Renal cortex interstitium (tissue), 15 donors: ENCODE measurements around the gene ANKRD45. TPM values are rescaled to one million over a fixed set of nuclear protein-coding genes. Genes with fewer than 3 reads are reported as not detected.
"Not testable (repeated sequence)": the region's sequence is repeated elsewhere in the genome, so short reads cannot be mapped to it uniquely, and the experiment has no call there.

Experiments used
- DNase-seq, 11 donors: peaks; one replicate each; pipeline ENCODE4 v3.0.0-alpha.2; 2013; ENCODE audit warnings: low read depth in 9 of 11, low spot score in 4 of 11; ENCODE audit errors: extremely low read depth in 1 of 11
- long read RNA-seq, 16 experiments: transcript quantifications; one replicate each; lab custom pipeline, GENCODE V29; 2026
- polyA plus RNA-seq, 3 donors: library from polyadenylated mRNA; unstranded; fragments of 120-200 nt; gene quantifications; one replicate each; pipeline ENCODE4 v1.2.1, GENCODE V29; 2013; ENCODE audit not compliant: insufficient read length in 3 of 3

ANKRD45 gene, protein sequence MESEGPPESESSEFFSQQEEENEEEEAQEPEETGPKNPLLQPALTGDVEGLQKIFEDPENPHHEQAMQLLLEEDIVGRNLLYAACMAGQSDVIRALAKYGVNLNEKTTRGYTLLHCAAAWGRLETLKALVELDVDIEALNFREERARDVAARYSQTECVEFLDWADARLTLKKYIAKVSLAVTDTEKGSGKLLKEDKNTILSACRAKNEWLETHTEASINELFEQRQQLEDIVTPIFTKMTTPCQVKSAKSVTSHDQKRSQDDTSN
- 1 to 10 TPM; 3.9 to 5.6 (median 4.7) TPM for polyA plus RNA-seq
- long read RNA-seq, donor 1, partial matches to known transcripts, result 0 of 3 reads
- long read RNA-seq, donor 1, other reads (novel, unspliced or antisense), result 0 of 3 reads
- long read RNA-seq, donor 2, result 0 reads
- long read RNA-seq, donor 3, partial matches to known transcripts, result 0 of 1 reads
- long read RNA-seq, donor 3, other reads (novel, unspliced or antisense), result 0 of 1 reads
- long read RNA-seq, donor 4, result 0 reads
- long read RNA-seq, donor 5, result 0 reads
- long read RNA-seq, donor 6, partial matches to known transcripts, result 0 of 1 reads
- long read RNA-seq, donor 6, other reads (novel, unspliced or antisense), result 0 of 1 reads
- long read RNA-seq, donor 7, partial matches to known transcripts, result 0 of 1 reads
- long read RNA-seq, donor 7, other reads (novel, unspliced or antisense), result 0 of 1 reads
- long read RNA-seq, donor 8, partial matches to known transcripts, result 0 of 1 reads
- long read RNA-seq, donor 8, other reads (novel, unspliced or antisense), result 0 of 1 reads
- long read RNA-seq, donor 9, result 0 reads
- long read RNA-seq, donor 10, partial matches to known transcripts, result 0 of 1 reads
- long read RNA-seq, donor 10, other reads (novel, unspliced or antisense), result 0 of 1 reads
- long read RNA-seq, donor 11, partial matches to known transcripts, result 0 of 1 reads
- long read RNA-seq, donor 11, other reads (novel, unspliced or antisense), result 0 of 1 reads
- long read RNA-seq, donor 12, result 0 reads
- long read RNA-seq, donor 13, partial matches to known transcripts, result 0 of 3 reads
- long read RNA-seq, donor 13, other reads (novel, unspliced or antisense), result 0 of 3 reads
- long read RNA-seq, donor 14, partial matches to known transcripts, result 0 of 1 reads
- long read RNA-seq, donor 14, other reads (novel, unspliced or antisense), result 0 of 1 reads
- long read RNA-seq, donor 15, result 0 reads
- long read RNA-seq, donor 16, transcript ANKRD45-201 (6 exons, 1,446 nt), result major isoform, 6 of 6 reads
- long read RNA-seq, donor 16, partial matches to known transcripts, result 0 of 6 reads
- long read RNA-seq, donor 16, other reads (novel, unspliced or antisense), result 0 of 6 reads

DNA sequence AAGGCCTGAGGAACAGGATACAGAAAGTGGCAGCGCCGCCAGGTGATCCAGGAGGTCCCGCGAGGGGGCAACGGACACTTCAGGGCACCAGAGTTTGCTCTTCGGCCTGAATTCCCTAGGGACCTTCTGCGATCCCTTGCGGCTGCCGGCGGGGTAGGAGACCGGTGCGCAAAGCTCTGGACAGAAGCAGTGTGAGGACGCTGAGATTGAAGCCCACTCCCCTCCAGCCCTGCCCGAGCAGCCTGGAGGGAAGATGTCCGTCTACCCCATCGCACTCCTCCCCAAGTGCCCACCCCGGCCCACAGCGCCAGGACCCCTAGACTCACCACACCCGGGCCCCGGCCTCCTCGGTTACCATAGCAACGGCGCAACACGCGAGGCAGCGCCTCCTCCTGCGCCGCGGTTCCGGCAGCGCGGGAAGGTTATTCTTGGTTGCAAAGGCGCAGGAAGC, at the start of gene ANKRD45:
Gene ANKRD45 (minus strand): TSS at position 361 of the 451 bp plus-strand sequence. CDS start 10,433 bp downstream, outside the sequence.
- peak; percentile 31 to 75 (median 64) for DNase-seq

DNA sequence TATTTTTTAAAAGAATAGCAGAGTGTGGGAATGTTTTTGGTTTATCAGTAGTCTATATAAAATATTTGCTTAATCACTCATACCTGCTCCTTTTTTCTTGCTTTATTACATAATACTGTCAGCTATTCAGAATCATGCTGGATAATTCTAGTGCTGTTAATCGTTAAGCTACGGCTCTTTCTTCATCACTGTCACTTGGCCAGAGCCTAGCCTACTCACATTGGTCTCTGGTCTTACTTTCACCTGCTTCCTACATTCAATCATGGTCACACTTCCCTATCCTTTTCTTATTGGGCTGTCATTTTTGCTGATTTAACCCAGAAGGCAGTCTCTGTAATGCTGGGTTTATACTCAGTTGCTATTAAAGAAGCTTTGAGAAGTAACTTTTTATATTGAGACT, 47.6 kb upstream of the ANKRD45 start:
- DNase-seq, result no peak

DNA sequence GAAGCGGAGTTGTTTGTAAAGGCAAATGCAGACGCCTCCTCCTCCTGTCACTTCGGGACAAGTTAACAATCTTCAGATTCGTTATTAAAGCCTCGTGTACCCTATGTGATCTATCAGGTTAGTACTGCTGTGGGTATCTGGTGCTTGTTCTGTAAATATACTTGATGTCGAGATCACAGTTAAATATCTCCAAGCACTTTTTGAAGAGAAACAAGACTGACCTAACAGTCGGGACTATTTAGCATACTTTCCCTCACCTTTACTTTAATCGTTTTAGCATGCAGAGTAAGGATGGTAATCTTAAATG, 45.8 kb upstream of the ANKRD45 start:
- DNase-seq, result peak in 2 of 11 donors; percentile 3 to 13

DNA sequence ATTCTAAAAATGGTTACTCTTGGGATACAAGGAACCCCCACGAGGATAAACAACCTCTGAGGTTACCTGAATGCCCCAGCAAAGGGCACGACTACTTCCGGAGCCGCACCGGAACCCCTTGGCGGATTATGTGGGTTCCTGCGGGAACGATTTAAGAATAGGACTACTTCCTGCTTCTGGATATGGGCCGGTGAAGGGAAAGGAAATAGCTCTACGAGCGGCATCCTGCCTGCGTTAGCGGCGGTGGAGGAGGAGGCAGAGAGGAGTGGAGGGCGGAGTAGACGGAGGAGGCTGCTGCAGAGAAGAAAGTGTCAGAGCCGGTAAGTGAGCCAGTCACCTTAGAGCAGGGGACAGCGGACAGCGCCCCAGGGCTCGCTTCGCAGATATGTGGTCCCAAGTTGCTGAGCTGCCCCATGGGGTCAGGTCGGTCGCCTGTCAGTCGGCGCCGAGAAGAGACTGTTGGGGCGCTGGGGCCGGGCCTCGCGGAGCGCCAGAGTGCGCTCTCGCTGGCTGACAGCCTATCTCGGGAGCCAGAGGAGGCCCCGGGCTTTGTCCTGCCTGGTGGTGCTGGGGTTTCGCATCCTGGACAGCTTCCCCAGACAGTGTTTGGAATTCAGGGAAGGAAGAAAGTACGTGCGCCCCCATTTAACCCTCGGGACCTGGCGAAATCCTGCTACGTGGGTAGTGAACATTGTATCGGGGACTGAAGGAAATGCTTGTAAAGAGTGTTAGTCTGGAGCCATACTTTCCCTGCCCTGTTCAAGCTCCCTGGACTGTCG, 45.3 kb upstream of the ANKRD45 start, which contains the start of gene KLHL20:
Gene KLHL20 (plus strand): TSS at position 223 of the 779 bp plus-strand sequence. CDS start 1,063 bp downstream, outside the sequence.
- DNase-seq, result peak; percentile 68 to 89 (median 80)

DNA sequence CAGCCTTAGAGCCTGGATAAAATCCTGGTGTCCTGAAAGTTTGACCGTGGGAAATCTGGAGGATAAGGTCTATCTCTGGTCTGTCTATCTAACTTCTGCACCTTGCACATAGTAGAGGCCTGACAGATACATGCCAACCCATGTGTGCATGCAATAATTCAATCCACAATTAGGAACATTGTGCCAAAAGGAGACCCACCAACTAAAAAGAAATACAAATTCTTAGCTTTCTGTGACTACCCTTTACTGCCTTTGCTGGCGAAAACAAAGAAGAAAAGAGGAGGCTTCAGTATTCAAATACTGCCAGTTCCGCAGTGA, 44.7 kb upstream of the ANKRD45 start:
- no peak for DNase-seq

DNA sequence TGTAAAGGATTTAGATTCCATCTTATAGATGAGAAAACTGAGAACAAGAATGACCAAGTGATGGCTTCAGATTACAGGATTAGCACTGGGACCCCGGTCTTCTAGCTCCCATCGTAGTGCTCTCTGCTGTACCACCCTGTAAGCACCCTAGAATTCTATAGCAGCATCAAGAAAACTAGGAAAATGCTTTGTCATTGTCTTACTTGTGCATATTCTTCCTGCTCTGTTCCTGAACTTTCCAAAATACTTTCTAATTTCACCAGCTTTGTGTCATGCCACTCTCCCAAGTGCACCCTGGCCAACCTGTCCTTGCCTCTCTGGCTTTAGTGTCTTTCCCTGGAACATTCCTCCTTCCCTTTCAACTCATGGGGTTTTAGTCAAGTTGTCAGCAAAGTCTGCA, 39.1 kb upstream of the ANKRD45 start:
- no peak for DNase-seq

DNA sequence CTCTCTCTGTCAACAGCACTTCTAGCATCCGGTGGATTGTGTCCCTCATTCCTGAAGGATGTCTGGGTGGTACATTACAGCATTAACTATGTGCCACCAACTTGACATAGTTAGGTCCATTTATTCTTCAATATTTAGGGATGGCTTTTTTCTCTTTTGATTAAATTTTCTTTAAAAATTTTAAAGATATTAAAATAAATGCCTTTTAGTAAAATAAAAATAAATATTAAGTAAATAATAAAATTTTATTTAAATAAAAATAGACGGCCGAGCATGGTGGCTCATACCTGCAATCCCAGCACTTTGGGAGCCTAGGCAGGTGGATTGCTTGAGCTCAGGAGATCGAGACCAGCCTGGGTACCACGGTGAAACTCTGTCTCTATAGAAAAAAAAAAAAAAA, 35.5 kb upstream of the ANKRD45 start:
- no peak for DNase-seq

DNA sequence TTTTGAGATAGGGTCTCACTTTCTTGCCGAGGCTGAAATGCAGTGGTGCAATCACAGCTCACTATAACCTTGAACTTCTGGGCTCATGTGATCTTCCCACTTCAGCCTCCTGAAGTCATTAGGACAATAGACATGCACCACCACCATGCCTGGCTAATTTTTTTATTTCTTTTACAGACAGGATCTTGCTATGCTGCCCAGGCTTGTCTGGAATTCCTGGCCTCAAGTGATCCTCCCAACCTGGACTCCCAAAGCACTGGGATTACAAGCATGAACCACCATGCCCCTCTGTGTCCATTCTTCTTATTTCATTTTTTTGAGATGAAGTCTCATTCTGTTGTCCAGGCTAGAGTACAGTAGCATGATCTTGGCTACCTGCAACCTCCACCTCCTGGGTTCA, 33.1 kb upstream of the ANKRD45 start:
- no peak for DNase-seq

DNA sequence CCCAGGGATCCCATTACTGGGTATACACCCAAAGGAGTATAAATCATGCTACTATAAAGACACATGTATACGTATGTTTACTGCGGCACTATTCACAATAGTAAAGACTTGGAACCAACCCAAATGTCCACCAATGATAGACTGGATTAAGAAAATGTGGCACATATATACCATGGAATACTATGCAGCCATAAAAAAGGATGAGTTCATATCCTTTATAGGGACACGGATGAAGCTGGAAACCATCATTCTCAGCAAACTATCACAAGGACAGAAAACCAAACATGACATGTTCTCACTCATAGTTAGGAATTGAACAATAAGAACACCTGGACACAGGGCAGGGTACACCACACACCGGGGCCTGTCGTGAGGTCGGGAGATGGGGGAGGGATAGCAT, 31.6 kb upstream of the ANKRD45 start:
- DNase-seq, result not testable (repeated sequence)

DNA sequence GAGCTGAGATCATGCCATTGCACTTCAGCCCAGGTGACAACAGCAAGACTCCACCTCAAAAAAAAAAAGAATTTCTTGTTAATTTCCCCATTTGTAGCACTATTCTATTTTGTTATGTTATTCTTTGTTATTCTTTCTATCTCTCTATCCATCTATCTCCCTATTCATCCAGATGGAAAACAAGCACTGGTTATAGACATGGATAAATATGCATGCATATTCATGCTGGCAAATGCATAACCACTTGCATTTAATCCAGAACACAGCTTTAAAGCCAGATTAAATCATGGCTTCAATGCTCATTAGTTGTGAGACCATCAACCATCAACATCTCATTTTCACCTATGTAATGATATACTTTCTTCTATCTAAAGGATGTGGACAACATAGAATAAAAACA, 23.6 kb upstream of the ANKRD45 start:
- no peak for DNase-seq

DNA sequence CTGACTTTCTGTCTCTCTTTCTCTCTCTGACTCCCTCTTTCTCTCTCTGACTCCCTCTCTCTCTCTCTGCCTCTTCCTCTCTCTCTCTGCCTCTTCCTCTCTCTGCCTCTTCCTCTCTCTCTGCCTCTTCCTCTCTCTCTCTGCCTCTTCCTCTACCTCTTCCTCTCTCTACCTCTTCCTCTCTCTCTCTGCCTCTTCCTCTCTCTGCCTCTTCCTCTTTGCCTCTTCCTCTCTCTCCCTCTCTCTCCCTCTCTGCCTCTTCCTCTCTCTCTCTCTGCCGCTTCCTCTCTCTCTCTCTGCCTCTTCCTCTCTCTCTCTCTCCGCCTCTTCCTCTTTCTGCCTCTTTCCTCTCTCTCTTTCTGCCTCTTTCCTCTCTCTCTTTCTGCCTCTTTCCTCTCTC, 18.6 kb upstream of the ANKRD45 start:
- no peak for DNase-seq

DNA sequence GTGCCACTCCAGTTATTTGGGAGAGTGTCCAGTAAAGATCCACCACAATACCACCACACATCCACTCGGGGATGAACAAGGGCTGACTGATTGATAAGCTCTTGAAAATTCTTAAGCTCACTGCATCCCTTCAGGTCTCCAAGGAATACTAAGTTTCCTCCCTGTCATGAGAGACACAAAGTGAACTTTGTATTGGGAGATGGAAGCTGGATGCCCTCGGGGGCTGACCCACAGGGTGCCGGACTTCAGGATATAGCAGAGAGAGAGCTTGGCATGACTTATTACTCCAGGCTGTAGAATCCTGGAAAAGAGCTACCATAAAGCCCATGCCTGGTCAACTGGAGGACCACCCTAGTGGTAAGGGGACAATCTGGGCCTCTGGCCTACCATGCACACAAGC, 15.5 kb upstream of the ANKRD45 start:
- not testable (repeated sequence) for DNase-seq

DNA sequence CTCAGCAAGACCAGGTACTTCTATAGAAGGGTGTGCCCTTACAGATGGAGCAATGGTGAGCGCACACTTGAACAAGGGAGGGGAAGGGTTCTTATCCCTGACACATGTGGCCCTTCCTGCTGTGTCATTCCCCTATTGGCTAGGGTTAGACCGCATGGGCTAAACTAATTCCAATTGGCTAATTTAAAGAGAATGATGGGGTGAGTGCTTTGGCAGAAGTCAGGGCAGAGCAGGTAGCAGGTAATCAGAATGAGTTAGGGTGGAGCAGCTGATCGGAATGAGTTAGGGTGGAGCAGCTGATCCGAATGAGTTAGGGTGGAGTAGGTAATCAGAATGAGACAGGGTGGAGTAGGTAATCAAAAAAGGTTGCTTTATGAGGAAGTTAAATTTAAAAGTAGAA, 14.2 kb upstream of the ANKRD45 start:
- not testable (repeated sequence) for DNase-seq

DNA sequence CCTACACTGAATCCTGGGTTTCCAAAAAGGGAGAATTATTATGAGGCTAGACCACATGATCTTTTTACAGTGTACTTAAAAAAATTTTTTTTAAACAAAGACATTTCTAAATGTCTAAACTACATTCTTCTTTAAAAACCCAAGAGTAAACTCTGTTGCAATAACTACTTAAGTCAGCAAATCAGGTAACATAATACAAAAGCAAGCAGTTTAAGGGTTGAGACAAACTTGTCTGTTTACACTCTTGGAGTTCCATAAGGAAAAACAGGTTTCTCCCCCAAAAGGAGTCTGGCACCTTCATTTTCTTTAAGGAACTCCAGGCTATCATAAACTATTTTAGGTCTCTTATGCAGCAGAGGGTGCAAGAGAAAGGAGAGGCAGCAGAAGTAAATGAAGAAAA, 12.5 kb upstream of the ANKRD45 start:
- no peak for DNase-seq

DNA sequence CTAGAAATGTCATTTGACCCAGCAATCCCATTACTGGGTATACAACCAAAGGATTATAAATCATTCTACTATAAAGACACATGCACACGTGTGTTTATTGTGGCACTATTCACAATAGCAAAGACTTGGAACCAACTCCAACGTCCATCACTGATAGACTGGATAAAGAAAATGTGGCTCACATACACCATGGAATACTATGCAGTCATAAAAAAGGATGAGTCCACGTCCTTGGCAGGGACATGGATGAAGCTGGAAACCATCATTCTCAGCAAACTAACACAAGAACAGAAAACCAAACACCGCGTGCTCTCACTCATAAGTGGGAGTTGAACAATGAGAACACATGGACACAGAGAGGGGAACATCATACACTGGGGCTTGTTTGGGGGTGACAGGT, 10.5 kb upstream of the ANKRD45 start:
- DNase-seq, result not testable (repeated sequence)

DNA sequence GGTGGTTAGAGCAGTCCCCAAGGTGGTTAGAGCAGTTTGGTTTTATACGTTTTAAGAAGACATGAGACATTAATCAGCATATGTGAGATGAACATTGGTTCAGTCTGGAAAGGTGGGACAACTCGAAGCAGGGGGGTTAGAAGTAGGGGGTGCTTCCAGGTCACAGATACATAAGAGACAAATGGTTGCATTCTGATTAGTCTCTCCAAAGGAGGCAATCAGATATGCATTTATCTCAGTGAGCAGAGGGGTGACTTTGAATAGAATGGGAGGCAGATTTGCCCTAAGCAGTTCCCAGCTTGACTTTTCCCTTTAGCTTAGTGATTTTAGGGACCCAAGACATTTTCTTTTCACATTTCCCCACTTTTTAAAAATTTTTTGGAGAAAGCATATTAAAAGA, 4.8 kb upstream of the ANKRD45 start:
- DNase-seq, result not testable (repeated sequence)

DNA sequence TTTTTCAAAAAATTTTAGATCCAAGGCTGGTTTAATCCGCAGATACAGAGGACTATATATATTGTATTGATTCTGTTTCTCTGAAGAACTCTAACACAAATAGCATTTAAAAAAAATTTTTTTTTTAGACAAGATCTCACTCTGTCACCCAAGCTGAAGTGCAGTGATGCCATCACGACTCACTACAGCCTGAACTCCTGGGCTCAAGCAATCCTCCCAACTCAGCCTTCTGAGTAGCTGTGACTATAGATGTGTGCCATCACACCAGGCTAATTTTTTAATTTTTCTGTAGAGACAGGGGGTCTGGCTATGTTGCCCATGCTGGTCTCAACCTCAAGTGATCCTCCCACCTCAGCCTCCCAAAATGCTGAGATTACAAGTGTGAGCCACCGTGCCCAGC, 3.0 kb downstream of the ANKRD45 start:
- no peak for DNase-seq

DNA sequence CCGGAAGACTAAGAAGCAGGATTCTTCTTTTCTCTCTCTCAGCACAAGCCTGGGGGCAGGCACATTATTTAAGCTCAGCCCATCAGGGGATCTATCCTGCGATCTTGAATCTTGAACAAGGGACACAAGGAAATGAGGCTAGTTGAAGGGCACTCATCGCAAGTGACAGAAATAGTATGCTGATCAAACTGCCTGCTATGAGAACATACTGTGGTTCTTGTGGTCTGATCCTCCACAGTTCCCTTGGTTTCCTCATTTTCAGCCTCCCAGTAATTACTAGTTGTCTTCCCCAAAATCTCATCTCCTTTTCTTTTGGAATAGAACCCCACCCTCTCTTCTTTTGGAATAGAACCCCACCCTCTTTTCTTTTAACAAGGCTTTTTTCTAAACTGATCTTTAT, 6.5 kb downstream of the ANKRD45 start:
- no peak for DNase-seq

DNA sequence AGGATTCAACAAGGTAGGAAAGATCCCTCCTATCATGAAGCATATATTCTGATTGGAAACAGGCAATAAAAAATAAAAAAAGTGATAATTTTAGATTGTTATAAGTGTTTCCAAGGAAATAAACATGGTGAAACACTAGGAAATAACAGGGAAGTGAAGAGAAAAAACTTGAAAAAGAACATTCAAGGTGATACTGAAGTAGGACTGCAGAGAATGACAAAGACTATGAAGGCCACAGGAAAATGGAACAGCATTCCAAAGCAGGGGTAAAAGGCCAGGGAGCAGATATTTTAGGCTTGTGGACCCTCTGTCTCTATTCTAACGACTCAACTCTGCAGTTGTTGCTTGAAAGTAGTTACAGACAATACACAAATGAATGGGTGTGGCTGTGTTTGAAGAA, 7.9 kb downstream of the ANKRD45 start:
- no peak for DNase-seq
